Calu3 (cell line): ENCODE measurements around the gene NDOR1. TPM values are rescaled to one million over a fixed set of nuclear protein-coding genes. Genes with fewer than 3 reads are reported as not detected.

ENCODE experiments used
- BruUV-seq: library from RNA; stranded (reverse); fragments of 400-500 nt; replicated peaks from 2 replicates; lab custom pipeline; 2021; lab: Mats Ljungman, UMichigan
- CTCF ChIA-PET: fragments of 300-600 bp; sonication (Branson Sonifier 250); formaldehyde crosslinking; loops from one replicate; lab custom pipeline; 2022; ENCODE audit warnings: antibody characterized with exemption; lab: Charles Lee
- DNase-seq: peaks from one replicate; pipeline ENCODE4 v3.0.0; 2022
- H3K27ac Mint-ChIP-seq: one replicate; pipeline ENCODE4 v1.8.0; 2022; ENCODE audit warnings: mixed read lengths; ENCODE audit not compliant: unreplicated experiment
- H3K27me3 Mint-ChIP-seq: one replicate; pipeline ENCODE4 v1.8.0; 2022; ENCODE audit warnings: mixed read lengths; ENCODE audit not compliant: unreplicated experiment
- H3K36me3 Mint-ChIP-seq: one replicate; pipeline ENCODE4 v1.8.0; 2022; ENCODE audit warnings: mild to moderate bottlenecking, moderate library complexity, mixed read lengths; ENCODE audit not compliant: insufficient read depth, unreplicated experiment
- H3K4me1 Mint-ChIP-seq: one replicate; pipeline ENCODE4 v1.8.0; 2022; ENCODE audit warnings: mild to moderate bottlenecking, low read depth, mixed read lengths; ENCODE audit not compliant: unreplicated experiment
- H3K4me3 Mint-ChIP-seq: one replicate; pipeline ENCODE4 v1.8.0; 2022; ENCODE audit warnings: mild to moderate bottlenecking, low read depth, moderate library complexity, mixed read lengths; ENCODE audit not compliant: unreplicated experiment
- H3K9me3 Mint-ChIP-seq: one replicate; pipeline ENCODE4 v1.8.0; 2022; ENCODE audit warnings: low read depth, mixed read lengths; ENCODE audit not compliant: unreplicated experiment
- CTCF ChIP-seq: fragments of 200-600 bp; IDR thresholded peaks from one replicate; pipeline ENCODE4 v1.8.0; 2022; ENCODE audit warnings: antibody characterized with exemption; ENCODE audit not compliant: unreplicated experiment
- intact Hi-C: fragments of 100-400 bp; cut with micrococcal nuclease; formaldehyde crosslinking; loops from one replicate; pipeline ENCODE4 v1.10.0; 2022; ENCODE audit not compliant: unreplicated experiment
- total RNA-seq: library from RNA; stranded (reverse); gene quantifications from 2 replicates; pipeline ENCODE4 v1.2.3, GENCODE V29; 2022

Gene NDOR1
- total RNA-seq, 1 experiment from 2014 or later: 27.7 TPM

DNA sequence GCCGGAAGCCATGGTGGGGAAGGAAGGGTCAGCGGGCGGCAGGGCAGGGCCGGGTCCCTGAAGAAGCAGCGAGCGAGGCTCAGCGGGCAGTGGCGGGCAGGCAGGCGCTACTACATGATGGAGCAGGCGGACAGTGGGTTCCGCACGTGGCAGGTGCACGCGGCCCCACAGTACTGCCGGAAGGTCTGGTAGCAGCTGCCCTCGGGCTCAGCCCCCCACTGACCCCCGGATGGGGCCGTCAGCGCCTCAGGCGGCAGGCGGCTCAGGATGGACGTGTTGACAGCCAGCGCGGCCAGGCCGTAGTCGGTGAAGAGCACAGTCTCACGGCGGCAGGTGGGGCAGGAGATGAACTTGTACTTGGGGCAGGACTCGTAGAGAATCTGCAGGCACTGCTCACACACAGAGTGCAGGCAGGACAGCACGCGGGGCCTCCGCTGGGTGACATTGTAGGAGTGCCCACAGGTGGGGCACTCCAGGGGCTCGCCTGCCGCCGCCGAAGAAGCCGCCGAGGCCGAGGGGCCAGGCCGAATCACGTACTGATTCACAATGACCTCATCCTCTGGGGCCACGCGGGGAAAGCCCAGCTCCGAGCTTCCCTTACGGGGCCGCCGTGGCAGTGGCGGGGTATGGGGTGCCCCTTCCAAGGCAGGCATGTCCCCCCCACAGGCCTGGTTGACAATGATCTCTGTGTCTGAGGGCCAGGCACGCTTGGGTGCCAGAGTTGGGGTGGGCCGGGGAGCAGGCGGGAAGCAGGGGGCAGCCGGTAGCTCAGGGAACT, 15.0 kb downstream of the NDOR1 start:
- no peaks in the 10 kb centered on the region for H3K27me3 Mint-ChIP-seq
- H3K36me3 Mint-ChIP-seq: peaks cover 48% of the 10 kb centered on the region
- CTCF ChIA-PET: interaction anchor here (0.5 kb wide), 1 partner anchor 84 kb away, joined by 3 read pairs; no protein-coding TSS in a partner anchor
- BruUV-seq: no TSS peak
- no peak for DNase-seq
- no peak overlapping the region for H3K4me3 Mint-ChIP-seq
- TF ChIP-seq CTCF: no peak
- no peaks in the 10 kb centered on the region for H3K9me3 Mint-ChIP-seq
- H3K4me1 Mint-ChIP-seq: no peaks in the 10 kb centered on the region
- intact Hi-C loops: no loop called here
- no peak overlapping the region for H3K27ac Mint-ChIP-seq

DNA sequence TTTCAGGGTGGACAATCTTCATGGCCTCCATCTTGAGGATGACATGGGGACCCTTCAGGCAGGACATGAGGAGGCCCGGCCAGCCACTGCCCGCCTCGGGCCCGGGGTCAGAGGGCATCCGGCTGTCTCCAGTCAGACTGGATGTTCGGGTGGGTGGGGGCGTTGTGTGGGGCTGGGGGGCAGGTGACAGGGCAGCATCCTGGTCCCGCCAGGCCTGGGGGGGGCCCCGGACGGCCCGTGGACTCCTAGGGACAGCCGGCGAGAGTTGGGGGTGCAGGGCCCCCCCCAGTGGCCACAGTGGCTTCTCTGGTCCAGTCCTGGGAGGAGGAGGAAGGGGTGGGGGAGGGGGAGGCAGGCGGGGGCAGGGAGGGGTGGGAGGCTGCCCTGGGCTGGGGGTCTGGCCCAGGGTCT, 15.6 kb downstream of the NDOR1 start:
- TF ChIP-seq CTCF: no peak
- H3K4me1 Mint-ChIP-seq: peaks cover 1% of the 10 kb centered on the region
- no peaks in the 10 kb centered on the region for H3K27me3 Mint-ChIP-seq
- no peak overlapping the region for H3K27ac Mint-ChIP-seq
- BruUV-seq: no TSS peak
- intact Hi-C loops: no loop called here
- DNase-seq: no peak
- CTCF ChIA-PET: no interaction called here
- no peak overlapping the region for H3K4me3 Mint-ChIP-seq
- no peaks in the 10 kb centered on the region for H3K9me3 Mint-ChIP-seq
- H3K36me3 Mint-ChIP-seq: peaks cover 48% of the 10 kb centered on the region

GRCh38 chr9:137221506-137222111, 16.1 kb downstream of the NDOR1 start:
- Mint-ChIP-seq H3K4me1 (peaks cover 6% of the 10 kb centered on the region), H3K9me3 (no peaks in the 10 kb centered on the region), H3K4me3 (no peak overlapping the region), H3K27ac (no peak overlapping the region), H3K27me3 (no peaks in the 10 kb centered on the region), H3K36me3 (peaks cover 50% of the 10 kb centered on the region)
- DNase-seq: no peak
- intact Hi-C loops: no loop called here
- BruUV-seq: no TSS peak
- CTCF ChIA-PET: interaction anchor here (0.5 kb wide), 1 partner anchor 45 kb away, joined by 3 read pairs; no protein-coding TSS in a partner anchor
- TF ChIP-seq CTCF: no peak

GRCh38 chr9:137222190-137223077, 16.9 kb downstream of the NDOR1 start, which contains the start of gene RNF208:
Gene RNF208 (minus strand): TSS chr9:137222240. CDS start chr9:137221212, 1,028 bp downstream.
- CTCF ChIA-PET: interaction anchor here (0.5 to 1.4 kb wide), 7 partner anchors 8 to 60 kb away, joined by 3 to 5 read pairs (median 3); partner anchors contain the start of gene TPRN
- H3K4me1 Mint-ChIP-seq: peaks cover 13% of the 10 kb centered on the region
- intact Hi-C loops: no loop called here
- peaks cover 51% of the 10 kb centered on the region for H3K36me3 Mint-ChIP-seq
- H3K4me3 Mint-ChIP-seq: peak within 1 kb of the TSS; percentile 70
- BruUV-seq: no TSS peak
- no peaks in the 10 kb centered on the region for H3K27me3 Mint-ChIP-seq
- DNase-seq: no peak
- no peak for TF ChIP-seq CTCF
- no peaks in the 10 kb centered on the region for H3K9me3 Mint-ChIP-seq
- peak within 1 kb of the TSS; percentile 69 for H3K27ac Mint-ChIP-seq
